Panc1 (cell line): ENCODE measurements around the gene SAT1.

ENCODE experiments used
- CTCF ChIP-seq: fragments of 450-650 bp; IDR thresholded peaks from 2 replicates; pipeline ENCODE4 v1.5.1; 2017; ENCODE audit warnings: mild to moderate bottlenecking
- POLR2AphosphoS5 ChIP-seq: IDR thresholded peaks from 2 replicates; pipeline ENCODE4 v1.6.1; 2012; ENCODE audit warnings: mild to moderate bottlenecking, low read depth, low read length, moderate library complexity
- REST ChIP-seq, 2 experiments: IDR thresholded peaks; 2 replicates each; pipeline ENCODE4 v1.6.1; 2011 to 2012; ENCODE audit warnings: low read depth in 2 of 2, control low read depth in 1 of 2, low read length in 1 of 2, mild to moderate bottlenecking in 1 of 2, moderate library complexity in 1 of 2; ENCODE audit not compliant: insufficient read depth in 1 of 2
- TCF7L2 ChIP-seq: IDR thresholded peaks from 2 replicates; pipeline ENCODE4 v1.6.1; 2011; ENCODE audit warnings: mild to moderate bottlenecking, low read depth, low read length, inconsistent platforms

GRCh38 chrX:23782455-23782854 is 518 bp upstream of the SAT1 start:
- TF ChIP-seq CTCF (no peak), TCF7L2 (no peak), REST (IDR thresholded peaks at IDR 0.05; ENCODE audit: insufficient read depth in 1 of 2, low read depth in 2 of 2, low read length in 1 of 2) (no peak), POLR2AphosphoS5 (no peak)
